Right lobe of liver (tissue), 6 donors: ENCODE data around the gene SRP68. TPM values are rescaled to one million over a fixed set of nuclear protein-coding genes. Genes with fewer than 3 reads are reported as not detected.

Source experiments
- ATAC-seq, 4 donors: fragments of 200-7000 bp; cut with Tn5 transposase; one replicate each; pipeline ENCODE4 v1.9.1; 2020; ENCODE audit warnings: mild to moderate bottlenecking in 4 of 4, moderate library complexity in 4 of 4
- DNase-seq, 3 donors: peaks; one replicate each; pipeline ENCODE4 v3.0.0-alpha.2; 2020
- H3K27ac ChIP-seq, 3 donors: fragments of 200-600 bp; one replicate each; pipeline ENCODE4 v1.8.0; 2022
- H3K27me3 ChIP-seq, 2 donors: fragments of 200-600 bp; one replicate each; pipeline ENCODE4 v1.8.0; 2022
- H3K36me3 ChIP-seq, 4 donors: fragments of 200-600 bp; sonication (generic) in 1 of 4; one replicate each; pipeline versions ENCODE4 v1.5.1 to v1.8.0; 2017 to 2022; ENCODE audit warnings: control low read depth in 1 of 4
- H3K4me1 ChIP-seq, 4 donors: fragments of 200-600 bp; sonication (generic) in 1 of 4; one replicate each; pipeline versions ENCODE4 v1.5.1 to v1.8.0; 2017 to 2022; ENCODE audit warnings: control low read depth in 1 of 4
- H3K4me3 ChIP-seq, 3 donors: fragments of 200-600 bp; one replicate each; pipeline ENCODE4 v1.8.0; 2022
- H3K9me3 ChIP-seq, 4 donors: fragments of 200-600 bp; sonication (generic) in 1 of 4; one replicate each; pipeline versions ENCODE4 v1.5.1 to v1.8.0; 2017 to 2022; ENCODE audit warnings: control low read depth in 1 of 4
- CTCF ChIP-seq, 4 donors: fragments of 200-600 bp in 3 of 4; fragments of 450-650 bp in 1 of 4; IDR thresholded peaks; one replicate each; pipeline versions ENCODE4 v1.5.1 to v1.8.0; 2016 to 2022; ENCODE audit warnings: antibody characterized with exemption in 4 of 4, mild to moderate bottlenecking in 2 of 4
- POLR2A ChIP-seq: fragments of 450-650 bp; IDR thresholded peaks from one replicate; pipeline ENCODE4 v1.6.1; 2017; ENCODE audit warnings: antibody characterized with exemption, mild to moderate bottlenecking
- WGBS: methylation state at CpG from one replicate; pipeline ENCODE4 v1.1.6; 2018; ENCODE audit warnings: low coverage, low lambda C conversion rate; ENCODE audit not compliant: insufficient coverage; ENCODE audit errors: missing lambda C conversion rate; 5-methylcytosine and 5-hydroxymethylcytosine counted together
- intact Hi-C, 2 donors: fragments of 100-400 bp; cut with DNase I; formaldehyde crosslinking; loops; one replicate each; pipeline versions ENCODE4 v1.11.2 to v1.14.1; 2022
- long read RNA-seq: library from polyadenylated mRNA; unstranded; transcript quantifications from one replicate; pipeline ENCODE4 v2.0.0, GENCODE V29; 2019
- total RNA-seq, 6 experiments: library from RNA; depleted of rRNA in 2 of 6; stranded (reverse); fragments of >200 nt in 2 of 6; fragmentation: NEBNext Ultra II Directional in 3 of 6; extraction: Animal tissue kit (Norgen Biotek cat#: 25700) in 3 of 6; gene quantifications; one replicate each; pipeline versions ENCODE4 v1.1.0 to v1.2.4, GENCODE V29; 2016 to 2023
- donor health status: DM: no; HTN: yes; CAD: no.
- donor health status: DM: no; HTN: no; CAD: no.
- donor health status: DM: no; HTN: no; CAD: no.
- donor health status: DM: no; HTN: yes; CAD: no.
- donor health status: DM: no; HTN: yes; CAD: no.

SRP68 gene
- total RNA-seq = 10 to 100 TPM; 31.0 to 37.0 (median 35.1) TPM
- long read RNA-seq, partial matches to known transcripts = 0 of 2 reads
- long read RNA-seq, other reads (novel, unspliced or antisense) = 1 of 2 reads

DNA sequence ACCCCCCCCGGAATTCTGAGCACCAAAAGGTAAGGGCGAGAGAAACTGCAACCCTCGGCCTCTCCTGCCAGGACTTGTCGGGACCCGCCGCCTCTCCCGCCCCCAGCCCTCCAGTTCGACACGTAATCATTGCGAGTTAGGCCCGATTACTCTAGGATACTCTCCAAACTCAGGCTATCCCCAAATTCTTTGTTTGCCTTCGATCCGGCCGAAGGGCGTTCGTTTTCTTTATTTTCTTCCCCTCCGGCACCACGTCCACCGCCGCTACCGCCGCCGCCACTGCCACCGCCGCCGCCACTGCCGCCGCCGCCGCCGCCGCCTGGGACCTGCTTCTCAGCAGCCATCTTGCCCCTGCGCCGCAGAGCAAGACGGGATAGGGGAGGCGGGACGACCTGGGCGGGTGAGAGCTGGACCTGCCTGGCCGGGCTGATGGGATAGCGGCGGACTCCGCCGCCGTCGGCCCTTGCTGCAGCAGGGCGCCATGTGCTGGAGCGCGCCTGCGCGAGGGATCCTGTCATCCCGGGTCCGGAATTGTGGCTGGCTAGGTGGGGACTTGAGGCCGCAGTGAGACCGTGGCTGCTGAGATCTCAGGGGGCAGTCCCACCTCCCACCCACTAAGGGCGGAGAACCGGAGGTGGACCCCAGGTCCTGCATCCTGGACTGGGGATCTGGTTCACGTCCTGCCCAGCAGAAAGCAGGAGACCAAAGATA, at the start of gene SRP68:
SRP68 (minus strand) TSS at position 370 of the 711 bp plus-strand sequence; CDS start at position 344, 26 bp downstream.
- TF ChIP-seq CTCF (IDR thresholded peaks at IDR 0.05) = no peak
- peak; percentile 75 for TF ChIP-seq POLR2A
- Histone ChIP-seq H3K9me3 (no peaks in the 10 kb centered on the region), H3K4me3 (peak within 1 kb of the TSS; percentile 59 to 83 (median 77)), H3K36me3 (peaks cover 0 to 18% (median 7%) of the 10 kb centered on the region in 4 donors), H3K27ac (peak within 1 kb of the TSS; percentile 26 to 49 (median 47)), H3K27me3 (peaks cover 20 to 25% of the 10 kb centered on the region in 2 donors), H3K4me1 (peaks cover 0 to 12% (median 0%) of the 10 kb centered on the region in 4 donors)
- 2% methylated on average over 23 of the region's 57 CpGs for WGBS
- DNase-seq (peak; percentile 94 to 97 (median 96)), ATAC-seq (peak; percentile 98 to 100 (median 99))
- intact Hi-C loops = no loop called here

DNA sequence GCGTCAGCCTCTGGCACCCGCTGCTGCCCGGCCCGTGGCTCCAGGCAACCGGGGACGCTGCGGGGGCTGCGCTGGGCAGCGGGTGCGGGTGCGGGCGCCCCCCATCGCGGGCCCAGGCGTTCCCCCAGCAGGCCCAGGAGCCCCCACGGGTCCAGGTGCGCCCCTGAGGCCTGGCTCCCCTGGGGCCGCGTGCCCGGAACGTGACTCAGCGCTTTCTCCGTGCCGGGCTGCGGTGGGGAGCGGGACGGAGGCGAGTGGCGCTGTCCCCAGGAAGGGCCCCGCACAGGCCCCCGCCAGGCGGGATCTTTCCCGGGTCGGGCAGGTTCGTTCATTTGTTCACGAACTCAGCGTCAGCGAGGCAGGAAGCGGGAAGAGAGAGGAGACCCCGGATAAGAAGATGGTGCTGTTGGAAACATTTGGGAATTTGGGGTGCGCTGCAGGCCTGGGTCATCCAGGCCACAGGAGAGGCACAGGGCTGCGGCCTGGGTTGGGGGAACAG, 49.7 kb upstream of the SRP68 start:
- TF ChIP-seq POLR2A (no peak), CTCF (IDR thresholded peaks at IDR 0.05) (no peak)
- Histone ChIP-seq H3K36me3 (no peaks in the 10 kb centered on the region), H3K4me3 (peak overlapping the region in 1 of 3 donors; percentile 14), H3K27ac (peak overlapping the region in 1 of 3 donors; percentile 33), H3K27me3 (no peaks in the 10 kb centered on the region), H3K4me1 (peaks cover 0 to 3% (median 0%) of the 10 kb centered on the region in 4 donors), H3K9me3 (no peaks in the 10 kb centered on the region)
- DNase-seq (no peak), ATAC-seq (peak; percentile 12 to 53 (median 22))
- intact Hi-C loops = loop anchor here (5.0 to 10.0 kb wide), 2 partner anchors 53 to 160 kb away; no protein-coding TSS in a partner anchor
- 53% methylated on average over 17 of the region's 42 CpGs for WGBS

DNA sequence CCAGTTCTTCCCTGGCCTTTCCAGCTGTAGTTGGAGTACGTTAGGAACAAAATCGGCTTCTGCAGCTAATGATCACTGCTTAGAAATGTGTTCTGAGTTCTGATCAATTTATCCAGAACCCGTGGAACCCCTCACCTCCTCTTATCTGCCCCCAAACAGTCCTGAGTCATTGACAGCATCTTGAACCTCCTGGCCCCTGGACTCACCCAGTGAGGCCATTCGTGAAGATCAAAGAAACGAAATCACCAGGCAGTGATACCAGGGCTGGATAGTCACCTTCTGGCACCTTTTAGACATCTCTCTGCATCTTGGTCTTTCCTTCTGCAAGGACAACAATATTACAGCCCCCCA, 48.3 kb upstream of the SRP68 start:
- no peak for DNase-seq
- 75% methylated on average over 5 of the region's 5 CpGs for WGBS
- no peak overlapping the region for H3K4me3 ChIP-seq
- H3K9me3 ChIP-seq = no peaks in the 10 kb centered on the region
- no peaks in the 10 kb centered on the region for H3K36me3 ChIP-seq
- ATAC-seq = no peak
- TF ChIP-seq POLR2A (no peak), CTCF (IDR thresholded peaks at IDR 0.05) (no peak)
- no peaks in the 10 kb centered on the region for H3K27me3 ChIP-seq
- H3K27ac ChIP-seq = no peak overlapping the region
- intact Hi-C loops = loop anchor here (5.0 to 10.0 kb wide), 2 partner anchors 54 to 162 kb away; no protein-coding TSS in a partner anchor
- H3K4me1 ChIP-seq = peaks cover 0 to 3% (median 0%) of the 10 kb centered on the region in 4 donors

GRCh38 chr17:76119409-76120371, 47.4 kb upstream of the SRP68 start:
- WGBS = 76% methylated on average over 10 of the region's 19 CpGs
- DNase-seq (no peak), ATAC-seq (no peak)
- no peak overlapping the region for H3K4me3 ChIP-seq
- intact Hi-C loops = loop anchor here (5.0 to 10.0 kb wide), 2 partner anchors 55 to 163 kb away; no protein-coding TSS in a partner anchor
- H3K27ac ChIP-seq = no peak overlapping the region
- H3K36me3 ChIP-seq = no peaks in the 10 kb centered on the region
- H3K9me3 ChIP-seq = no peaks in the 10 kb centered on the region
- no peaks in the 10 kb centered on the region for H3K27me3 ChIP-seq
- H3K4me1 ChIP-seq = peaks cover 0 to 3% (median 0%) of the 10 kb centered on the region in 4 donors
- TF ChIP-seq POLR2A = no peak
- no peak for TF ChIP-seq CTCF (IDR thresholded peaks at IDR 0.05)
